GM18873 (cell line): ENCODE results near the gene BCAP31.
"Not testable (repeated sequence)": the region's sequence is repeated elsewhere in the genome, so short reads cannot be mapped to it uniquely, and the experiment has no call there.

Experiments
- ATAC-seq: cut with Tn5 transposase; IDR thresholded peaks from one replicate; pipeline ENCODE4 v1.9.1; 2021; ENCODE audit warnings: mild to moderate bottlenecking, moderate library complexity, moderate number of reproducible peaks; ENCODE audit not compliant: unreplicated experiment, low FRiP score

BCAP31 gene

GRCh38 chrX:153736071-153736820 lies 12.1 kb upstream of the BCAP31 start:
- ATAC-seq = no peak

DNA sequence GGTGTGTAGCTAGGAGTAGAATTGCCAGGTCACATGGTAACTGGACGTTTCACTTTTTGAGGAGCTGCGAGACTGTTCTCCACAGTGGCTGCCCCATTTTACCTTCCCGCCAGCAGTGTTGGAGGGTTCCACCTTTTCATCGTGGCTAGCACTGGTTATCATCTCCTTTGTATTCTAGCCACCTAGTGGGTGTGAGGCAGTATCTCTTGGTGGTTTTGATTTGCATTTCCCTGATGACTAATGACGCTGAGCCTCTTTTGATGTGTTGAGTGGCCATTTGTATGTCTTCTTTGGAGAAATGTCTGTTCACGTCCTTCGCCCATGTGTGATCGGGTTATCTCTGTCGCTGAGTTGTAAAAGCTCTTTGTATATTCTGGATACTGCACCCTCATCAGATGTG lies 11.1 kb upstream of the BCAP31 start:
- no peak for ATAC-seq

- ATAC-seq = no peak
Observed at GRCh38 chrX:153734871-153735270, 10.7 kb upstream of the BCAP31 start.

DNA sequence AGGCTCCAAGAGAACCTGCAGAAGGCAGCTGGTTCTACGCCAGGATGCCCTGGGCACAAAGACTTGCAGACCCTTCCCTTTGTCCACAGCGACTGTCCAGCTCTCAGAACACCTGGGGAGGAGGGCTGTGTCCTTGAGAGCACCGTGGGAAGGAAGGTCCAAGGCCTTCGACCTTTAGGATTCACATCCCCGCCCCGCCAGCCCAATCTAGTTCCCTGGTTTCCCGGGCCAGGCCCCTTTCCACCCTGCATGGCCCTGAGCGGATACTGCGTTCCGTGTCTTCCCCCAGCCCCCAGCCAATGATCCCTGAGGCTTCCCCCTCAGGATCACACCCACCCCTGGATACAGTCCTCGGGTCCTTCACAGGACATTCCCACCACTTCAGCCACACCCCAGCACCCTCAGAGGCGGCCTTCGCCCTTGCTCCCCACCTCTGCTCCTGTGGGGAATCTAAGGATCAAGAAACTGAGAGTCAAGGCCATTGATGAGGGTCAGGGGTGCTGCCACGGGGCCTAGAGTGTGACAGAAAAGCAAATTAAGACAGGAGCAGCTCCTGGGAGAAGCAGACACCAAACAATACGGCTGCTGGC lies 9.6 kb upstream of the BCAP31 start:
- no peak for ATAC-seq

- ATAC-seq = no peak
Observed at GRCh38 chrX:153732401-153732800, 8.2 kb upstream of the BCAP31 start.

DNA sequence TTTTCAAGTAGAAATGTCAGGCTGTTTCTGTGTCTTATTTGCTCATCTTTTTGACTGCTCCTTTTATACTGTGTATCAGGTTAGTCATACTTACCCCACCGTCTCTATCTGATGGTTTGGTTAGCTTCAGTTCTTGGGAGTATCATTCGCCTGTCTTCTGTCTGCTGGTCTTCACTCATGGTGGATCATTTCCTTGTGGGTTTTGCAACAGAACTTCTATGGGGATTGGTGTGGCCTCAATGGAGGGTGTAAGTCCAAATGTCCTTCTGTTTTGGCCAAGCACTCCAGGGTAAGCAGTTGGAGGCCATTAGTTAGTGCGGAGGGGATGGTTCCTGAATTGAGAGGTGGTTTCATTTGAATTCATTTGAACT lies 7.6 kb upstream of the BCAP31 start:
- no peak for ATAC-seq

GRCh38 chrX:153731117-153731844 lies 7.1 kb upstream of the BCAP31 start:
- ATAC-seq = no peak

- not testable (repeated sequence) for ATAC-seq
Observed at GRCh38 chrX:153730115-153730514, 5.9 kb upstream of the BCAP31 start.

GRCh38 chrX:153728951-153729631 lies 4.9 kb upstream of the BCAP31 start:
- no peak for ATAC-seq

DNA sequence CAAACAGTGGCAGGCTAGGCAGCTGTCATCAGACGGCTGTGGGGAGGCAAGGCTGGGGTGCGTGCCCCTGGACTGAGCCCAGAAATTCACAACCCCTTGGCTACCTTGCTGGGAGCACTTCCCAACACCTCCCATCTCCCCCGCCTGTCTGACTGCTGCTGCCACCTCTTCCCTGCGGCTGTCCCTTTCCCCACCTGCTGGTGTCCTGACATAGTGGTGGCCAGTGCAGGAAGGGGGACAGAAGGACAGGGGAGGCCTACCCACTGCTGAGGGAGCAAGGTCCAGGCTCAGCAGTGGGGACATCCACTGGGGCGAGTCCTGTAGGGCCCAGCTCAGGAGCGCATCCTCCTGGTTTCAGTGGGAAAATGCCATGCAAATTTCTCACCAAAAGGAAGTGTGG lies 3.9 kb upstream of the BCAP31 start:
- ATAC-seq = no peak

DNA sequence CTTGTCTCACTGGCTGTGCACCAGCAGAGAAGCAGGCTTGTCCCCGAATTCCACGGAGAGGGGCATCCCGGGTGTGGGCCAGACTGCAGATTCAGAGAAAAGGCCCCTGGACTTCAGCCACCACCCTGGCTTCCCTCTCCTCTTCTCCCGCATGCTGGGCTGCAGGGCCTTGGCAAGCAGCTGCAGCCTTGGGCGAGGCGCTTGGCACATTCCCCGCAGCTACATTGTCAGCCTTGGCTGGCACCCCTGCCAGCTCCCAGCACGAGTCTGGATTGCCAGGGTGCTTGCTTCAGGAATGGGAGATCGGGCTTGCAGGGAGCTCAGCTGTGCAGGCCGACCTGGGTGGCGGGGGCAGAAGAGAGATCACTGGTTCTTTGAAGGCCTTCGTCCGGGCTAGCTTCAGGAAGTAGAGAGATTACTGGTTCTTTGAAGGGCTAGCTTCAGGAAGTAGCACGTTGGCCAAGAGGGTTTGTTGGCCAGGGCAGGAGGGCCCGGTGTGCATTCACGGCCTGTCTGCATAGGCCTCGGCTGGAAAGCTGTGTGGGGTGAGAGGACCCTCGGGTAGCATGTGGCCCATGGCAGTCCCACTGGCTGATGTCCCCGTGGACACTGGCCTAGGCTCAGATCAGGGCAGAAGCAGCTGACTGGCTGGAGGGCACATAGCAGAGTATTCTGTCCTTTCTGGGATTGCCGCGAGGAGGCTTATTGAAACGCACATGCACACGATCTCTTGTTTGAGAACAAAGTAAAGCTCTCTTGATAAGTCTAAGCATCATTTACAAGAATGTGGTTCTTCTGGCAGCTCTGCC lies 3.1 kb upstream of the BCAP31 start:
- ATAC-seq = no peak

- peak; percentile 45 for ATAC-seq
Observed at GRCh38 chrX:153726286-153727122, 2.3 kb upstream of the BCAP31 start.

- ATAC-seq = no peak
Observed at GRCh38 chrX:153725832-153726285, 1.7 kb upstream of the BCAP31 start.

DNA sequence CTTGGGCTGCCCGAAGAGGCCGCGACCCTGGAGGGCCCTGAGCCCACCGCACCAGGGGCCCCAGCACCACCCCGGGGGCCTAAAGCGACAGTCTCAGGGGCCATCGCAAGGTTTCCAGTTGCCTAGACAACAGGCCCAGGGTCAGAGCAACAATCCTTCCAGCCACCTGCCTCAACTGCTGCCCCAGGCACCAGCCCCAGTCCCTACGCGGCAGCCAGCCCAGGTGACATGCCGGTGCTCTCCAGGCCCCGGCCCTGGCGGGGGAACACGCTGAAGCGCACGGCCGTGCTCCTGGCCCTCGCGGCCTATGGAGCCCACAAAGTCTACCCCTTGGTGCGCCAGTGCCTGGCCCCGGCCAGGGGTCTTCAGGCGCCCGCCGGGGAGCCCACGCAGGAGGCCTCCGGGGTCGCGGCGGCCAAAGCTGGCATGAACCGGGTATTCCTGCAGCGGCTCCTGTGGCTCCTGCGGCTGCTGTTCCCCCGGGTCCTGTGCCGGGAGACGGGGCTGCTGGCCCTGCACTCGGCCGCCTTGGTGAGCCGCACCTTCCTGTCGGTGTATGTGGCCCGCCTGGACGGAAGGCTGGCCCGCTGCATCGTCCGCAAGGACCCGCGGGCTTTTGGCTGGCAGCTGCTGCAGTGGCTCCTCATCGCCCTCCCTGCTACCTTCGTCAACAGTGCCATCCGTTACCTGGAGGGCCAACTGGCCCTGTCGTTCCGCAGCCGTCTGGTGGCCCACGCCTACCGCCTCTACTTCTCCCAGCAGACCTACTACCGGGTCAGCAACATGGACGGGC lies 1.0 kb upstream of the BCAP31 start:
- peak; percentile 5 for ATAC-seq

DNA sequence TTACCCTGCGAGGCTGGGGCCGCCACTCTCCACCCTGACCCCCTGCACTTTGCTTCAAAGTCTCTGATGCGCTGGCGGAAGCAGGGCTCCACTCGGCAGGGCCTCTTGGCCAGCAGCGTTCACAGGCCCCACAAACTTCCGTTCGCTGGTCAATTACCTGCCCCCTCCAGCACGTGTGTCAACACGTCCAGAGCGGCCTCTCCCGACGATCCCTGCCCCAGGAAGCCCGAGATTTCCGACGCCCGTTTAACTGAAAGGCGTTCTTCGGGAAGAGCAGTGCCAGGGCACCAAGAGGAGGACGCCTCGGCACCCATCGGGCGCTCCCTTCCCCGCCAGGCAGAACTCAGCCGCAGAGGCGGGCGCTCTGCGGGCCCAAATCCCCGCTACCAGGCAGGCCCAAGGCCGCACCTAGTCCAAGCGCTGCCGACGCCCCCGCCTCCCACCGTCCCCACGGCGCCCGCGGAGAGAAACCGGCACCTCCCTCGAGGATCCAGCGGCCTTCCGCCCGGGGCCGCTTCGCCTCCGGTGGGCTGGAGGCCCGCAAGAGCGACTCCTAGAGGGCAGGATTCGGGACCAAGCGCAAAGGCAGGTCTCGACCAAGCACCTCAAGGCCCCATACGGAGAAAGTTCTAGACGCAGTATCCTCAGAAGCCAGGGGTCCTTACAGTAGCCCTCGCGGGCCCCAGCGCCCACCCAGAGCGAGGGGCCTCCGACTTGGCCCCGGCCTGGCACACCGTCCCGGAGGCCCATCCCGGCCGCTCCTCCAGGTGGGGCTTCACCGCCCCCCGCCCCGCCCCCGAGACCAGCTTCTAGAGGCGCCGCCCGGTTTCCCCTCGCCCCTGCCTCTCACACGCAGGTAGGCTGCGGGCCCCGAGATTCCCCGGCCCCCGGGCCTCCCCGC lies 586 bp downstream of the BCAP31 start:
- peak; percentile 29 for ATAC-seq

GRCh38 chrX:153722704-153723350 lies 1.4 kb downstream of the BCAP31 start:
- no peak for ATAC-seq

DNA sequence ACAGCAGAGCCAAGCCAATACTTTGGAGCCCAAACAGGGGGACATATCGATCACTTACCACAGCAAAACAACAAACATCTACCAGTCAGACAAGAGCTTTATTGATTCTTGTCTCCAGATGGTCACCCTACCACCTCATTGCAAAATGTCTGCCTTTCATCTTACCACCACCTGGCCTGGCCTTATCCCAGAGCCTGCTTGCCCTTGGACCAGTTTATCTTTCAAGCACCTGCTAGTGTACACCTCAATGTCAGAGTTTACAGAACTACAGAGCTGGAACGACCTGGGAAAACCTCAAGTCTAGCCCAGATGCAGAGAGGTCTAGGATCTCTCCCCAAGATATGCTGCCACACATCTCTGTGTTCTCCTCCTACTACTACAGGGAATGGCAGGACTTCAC lies 4.5 kb downstream of the BCAP31 start:
- ATAC-seq = no peak
